Panc1 (cell line): ENCODE data around the gene SDK2. TPM values are rescaled to one million over a fixed set of nuclear protein-coding genes. Genes with fewer than 3 reads are reported as not detected.
A peak's percentile ranks its signal among the peaks of the same experiment; 100 is the strongest.

Source experiments
- ATAC-seq: fragments of 200-7000 bp; cut with Tn5 transposase; 2 replicates; pipeline ENCODE4 v1.9.1; 2020; ENCODE audit warnings: mild to moderate bottlenecking, moderate library complexity
- BruUV-seq: library from RNA; stranded (reverse); fragments of 400-500 nt; replicated peaks from 2 replicates; lab custom pipeline; 2021; lab: Mats Ljungman, UMichigan
- CTCF ChIA-PET: fragments of 300-600 bp; sonication (Branson Sonifier 250); formaldehyde crosslinking; loops from one replicate; lab custom pipeline; 2022; ENCODE audit warnings: antibody characterized with exemption; lab: Charles Lee
- POLR2A ChIA-PET: fragments of 300-600 bp; sonication (Branson Sonifier 250); formaldehyde crosslinking; loops from one replicate; lab custom pipeline; 2022; ENCODE audit warnings: antibody characterized with exemption; lab: Charles Lee
- DNase-seq: peaks from one replicate; pipeline ENCODE4 v3.0.0-alpha.2; 2010; ENCODE audit warnings: low read depth, low spot score
- H3K27ac ChIP-seq: 2 replicates; pipeline ENCODE4 v1.5.1; 2011; ENCODE audit warnings: mild to moderate bottlenecking, low read length, inconsistent platforms
- H3K27me3 ChIP-seq: fragments of 200-500 bp; sonication (Bioruptor generic); 2 replicates; pipeline ENCODE4 v1.6.0; 2014; ENCODE audit warnings: low read length, inconsistent platforms; ENCODE audit not compliant: control insufficient read depth, insufficient read depth
- H3K36me3 ChIP-seq: fragments of 200-500 bp; sonication (Bioruptor generic); 2 replicates; pipeline ENCODE4 v1.5.1; 2014; ENCODE audit warnings: inconsistent platforms, mild to moderate bottlenecking, low read length, moderate library complexity; ENCODE audit not compliant: control insufficient read depth, insufficient read depth
- H3K4me1 ChIP-seq: 2 replicates; pipeline ENCODE4 v1.5.1; 2011; ENCODE audit warnings: inconsistent platforms, mild to moderate bottlenecking, low read length, moderate library complexity; ENCODE audit not compliant: control insufficient read depth, insufficient read depth
- H3K4me3 ChIP-seq, 2 experiments: 2 replicates each; pipeline ENCODE4 v1.5.1; 2011 to 2012; ENCODE audit warnings: low read depth in 2 of 2, low read length in 2 of 2, mild to moderate bottlenecking in 2 of 2, inconsistent platforms in 1 of 2, moderate library complexity in 1 of 2
- H3K9me3 ChIP-seq: fragments of 200-500 bp; sonication (Bioruptor generic); 2 replicates; pipeline ENCODE4 v1.5.1; 2014; ENCODE audit warnings: low read depth, mild to moderate bottlenecking, inconsistent platforms, low read length, moderate library complexity; ENCODE audit not compliant: control insufficient read depth, insufficient read depth
- CTCF ChIP-seq: fragments of 450-650 bp; IDR thresholded peaks from 2 replicates; pipeline ENCODE4 v1.5.1; 2017; ENCODE audit warnings: mild to moderate bottlenecking
- POLR2AphosphoS5 ChIP-seq: IDR thresholded peaks from 2 replicates; pipeline ENCODE4 v1.6.1; 2012; ENCODE audit warnings: mild to moderate bottlenecking, low read depth, low read length, moderate library complexity
- REST ChIP-seq, 2 experiments: IDR thresholded peaks; 2 replicates each; pipeline ENCODE4 v1.6.1; 2011 to 2012; ENCODE audit warnings: low read depth in 2 of 2, control low read depth in 1 of 2, low read length in 1 of 2, mild to moderate bottlenecking in 1 of 2, moderate library complexity in 1 of 2; ENCODE audit not compliant: insufficient read depth in 1 of 2
- SIN3A ChIP-seq: IDR thresholded peaks from 2 replicates; pipeline ENCODE4 v1.6.1; 2012; ENCODE audit warnings: low read depth, mild to moderate bottlenecking, low read length, moderate library complexity, borderline replicate concordance; ENCODE audit not compliant: insufficient read depth
- TCF7L2 ChIP-seq: IDR thresholded peaks from 2 replicates; pipeline ENCODE4 v1.6.1; 2011; ENCODE audit warnings: mild to moderate bottlenecking, low read depth, low read length, inconsistent platforms
- in situ Hi-C: cut with HindIII; loops from 2 replicates; pipeline ENCODE4 v1.10.0; 2016; ENCODE audit warnings: low sequenced_read_pairs, low pct_unique_long_range_greater_than_20kb
- intact Hi-C: fragments of 100-400 bp; cut with micrococcal nuclease; formaldehyde crosslinking; loops from one replicate; pipeline ENCODE4 v1.10.0; 2022; ENCODE audit not compliant: unreplicated experiment
- total RNA-seq: library from RNA; stranded (reverse); gene quantifications from one replicate; pipeline ENCODE4 v1.2.1, GENCODE V29; 2021; ENCODE audit not compliant: unreplicated experiment

SDK2 gene
- total RNA-seq, 1 experiment from 2014 or later = 0.41 TPM

DNA sequence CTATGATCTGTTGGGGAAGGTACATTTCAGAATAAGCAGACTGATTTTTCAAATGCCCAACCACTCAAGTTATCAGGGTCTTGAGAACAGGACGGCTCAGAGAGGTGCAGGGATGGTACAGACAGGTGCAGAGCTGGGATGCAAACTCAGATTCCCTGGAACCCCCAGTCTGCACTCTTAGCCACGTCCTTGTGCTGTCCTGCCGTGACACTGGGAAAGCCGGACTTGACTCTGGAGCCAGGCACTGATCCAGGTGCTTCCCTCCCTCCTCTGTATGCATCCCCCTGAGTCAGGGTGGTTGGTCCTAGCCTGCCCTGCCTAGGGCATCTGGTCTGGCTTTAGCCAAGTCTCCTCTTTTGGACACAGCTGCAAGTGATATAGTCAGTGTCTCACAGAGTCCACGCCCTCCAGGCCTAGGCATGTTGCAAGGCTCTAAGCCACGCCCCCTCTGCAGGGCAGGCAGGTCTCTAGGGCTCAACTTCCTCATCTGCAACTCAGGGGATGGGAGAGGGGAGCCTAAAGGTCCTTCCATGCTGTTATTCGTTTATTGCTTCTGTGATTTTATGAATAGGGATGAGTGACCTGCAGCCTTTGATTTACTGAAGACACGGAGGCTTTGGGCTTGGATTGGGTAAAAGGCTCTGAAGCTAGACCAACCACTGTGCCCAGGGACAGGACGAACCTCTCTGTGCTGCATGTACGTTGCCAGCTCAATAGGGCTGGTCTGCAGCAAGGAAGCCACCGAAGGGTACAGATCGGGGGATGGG lies 97.3 kb downstream of the SDK2 start:
- CTCF ChIA-PET = no interaction called here

DNA sequence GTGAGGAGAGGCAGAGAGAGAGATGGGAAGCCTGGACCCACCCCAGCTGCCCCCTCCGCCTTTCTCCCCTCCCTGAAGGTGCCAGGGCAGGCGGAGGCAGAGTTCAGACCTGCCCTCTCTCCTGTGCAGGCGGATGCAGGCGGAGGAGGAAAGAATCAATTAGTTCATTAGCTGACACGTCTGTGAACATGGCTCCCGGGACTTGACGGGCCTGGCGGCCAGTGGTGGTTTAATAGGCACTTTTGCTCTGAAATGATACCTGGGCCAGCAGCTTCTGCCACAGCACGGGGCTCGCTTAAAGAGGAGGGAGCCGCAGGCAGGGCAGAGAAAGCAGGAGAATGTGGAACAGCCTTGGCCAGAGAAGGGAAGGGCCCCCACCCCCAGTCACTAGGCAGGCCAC lies 98.1 kb downstream of the SDK2 start:
- Histone ChIP-seq H3K4me1 (no peaks in the 10 kb centered on the region), H3K36me3 (no peaks in the 10 kb centered on the region), H3K4me3 (no peak overlapping the region), H3K27me3 (peaks cover 8% of the 10 kb centered on the region), H3K27ac (no peak overlapping the region), H3K9me3 (no peaks in the 10 kb centered on the region)
- CTCF ChIA-PET = no interaction called here
- no peak for TF ChIP-seq TCF7L2
- no peak for TF ChIP-seq SIN3A
- no peak for TF ChIP-seq POLR2AphosphoS5
- no peak for TF ChIP-seq REST (IDR thresholded peaks at IDR 0.05; ENCODE audit: insufficient read depth in 1 of 2, low read depth in 2 of 2, low read length in 1 of 2)
- no peak for TF ChIP-seq CTCF
- DNase-seq (no peak), ATAC-seq (no peak)
- no TSS peak for BruUV-seq
- in situ Hi-C loops = no loop called here
- intact Hi-C loops = no loop called here
- POLR2A ChIA-PET = no interaction called here

More for the DNA sequence above, 97.3 kb downstream of the SDK2 start:
- ATAC-seq = 0 out of 2 replicates have a peak, but pooled peaks have one; percentile 4
- POLR2A ChIA-PET = no interaction called here
- intact Hi-C loops = no loop called here
- BruUV-seq = no TSS peak
- TF ChIP-seq REST (IDR thresholded peaks at IDR 0.05; ENCODE audit: insufficient read depth in 1 of 2, low read depth in 2 of 2, low read length in 1 of 2) = no peak
- no peak for TF ChIP-seq POLR2AphosphoS5
- no peak for TF ChIP-seq CTCF
- TF ChIP-seq TCF7L2 = no peak
- no peak for TF ChIP-seq SIN3A
- Histone ChIP-seq H3K4me1 (no peaks in the 10 kb centered on the region), H3K27ac (no peak overlapping the region), H3K36me3 (no peaks in the 10 kb centered on the region), H3K4me3 (no peak overlapping the region), H3K27me3 (peaks cover 8% of the 10 kb centered on the region), H3K9me3 (no peaks in the 10 kb centered on the region)
- no peak for DNase-seq
- in situ Hi-C loops = no loop called here
